NB4 (cell line): ENCODE measurements around the gene PUDP.

Source experiments
- MYC ChIP-seq: IDR thresholded peaks from 2 replicates; pipeline ENCODE4 v1.6.1; 2011; ENCODE audit warnings: low read depth, low read length
- POLR2A ChIP-seq: IDR thresholded peaks from 2 replicates; pipeline ENCODE4 v1.6.1; 2011; ENCODE audit warnings: mild to moderate bottlenecking; ENCODE audit not compliant: insufficient read length; ENCODE audit errors: extremely low read depth
- TF ChIP-seq, protein P1 (sequence below): IDR thresholded peaks from one replicate; pipeline ENCODE4 v1.5.1; 2012; ENCODE audit warnings: low read depth, low read length

DNA sequence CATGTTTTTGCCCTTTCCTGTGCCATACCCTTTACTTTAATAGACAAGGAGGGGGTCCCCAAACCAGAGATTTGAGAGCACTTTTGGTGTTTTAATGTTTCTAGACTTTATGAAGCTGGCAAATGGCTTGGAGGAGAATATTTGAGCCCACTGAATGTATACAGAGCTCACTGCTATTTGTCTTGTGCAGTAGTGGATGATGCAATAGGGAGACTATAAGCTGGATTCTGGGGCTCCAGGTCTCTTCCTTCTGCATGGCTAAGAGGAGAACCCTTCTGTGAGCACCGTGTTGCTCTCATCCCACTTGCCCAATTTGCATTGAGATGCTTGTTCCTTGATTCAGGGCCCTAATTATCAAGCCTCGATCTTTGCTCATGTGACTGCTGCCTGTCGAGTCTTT lies 8.9 kb upstream of the PUDP start:
- TF ChIP-seq, protein P1, sequence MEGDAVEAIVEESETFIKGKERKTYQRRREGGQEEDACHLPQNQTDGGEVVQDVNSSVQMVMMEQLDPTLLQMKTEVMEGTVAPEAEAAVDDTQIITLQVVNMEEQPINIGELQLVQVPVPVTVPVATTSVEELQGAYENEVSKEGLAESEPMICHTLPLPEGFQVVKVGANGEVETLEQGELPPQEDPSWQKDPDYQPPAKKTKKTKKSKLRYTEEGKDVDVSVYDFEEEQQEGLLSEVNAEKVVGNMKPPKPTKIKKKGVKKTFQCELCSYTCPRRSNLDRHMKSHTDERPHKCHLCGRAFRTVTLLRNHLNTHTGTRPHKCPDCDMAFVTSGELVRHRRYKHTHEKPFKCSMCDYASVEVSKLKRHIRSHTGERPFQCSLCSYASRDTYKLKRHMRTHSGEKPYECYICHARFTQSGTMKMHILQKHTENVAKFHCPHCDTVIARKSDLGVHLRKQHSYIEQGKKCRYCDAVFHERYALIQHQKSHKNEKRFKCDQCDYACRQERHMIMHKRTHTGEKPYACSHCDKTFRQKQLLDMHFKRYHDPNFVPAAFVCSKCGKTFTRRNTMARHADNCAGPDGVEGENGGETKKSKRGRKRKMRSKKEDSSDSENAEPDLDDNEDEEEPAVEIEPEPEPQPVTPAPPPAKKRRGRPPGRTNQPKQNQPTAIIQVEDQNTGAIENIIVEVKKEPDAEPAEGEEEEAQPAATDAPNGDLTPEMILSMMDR: no peak
- TF ChIP-seq MYC (no peak), POLR2A (no peak)
